HEK293 (cell line): ENCODE data around the gene TMPRSS4.

Experiments
- BCL11B ChIP-seq: fragments of 450-650 bp; formaldehyde crosslinking; IDR thresholded peaks from 2 replicates; pipeline ENCODE4 v1.5.1; 2016; ENCODE audit warnings: low read depth, missing biosample characterization, missing genetic modification characterization
- MZF1 ChIP-seq: fragments of 450-650 bp; formaldehyde crosslinking; IDR thresholded peaks from 2 replicates; pipeline ENCODE4 v1.5.1; 2017; ENCODE audit warnings: missing biosample characterization, missing genetic modification characterization, borderline replicate concordance
- PRDM2 ChIP-seq: fragments of 450-650 bp; formaldehyde crosslinking; IDR thresholded peaks from 2 replicates; pipeline ENCODE4 v1.5.1; 2016; ENCODE audit warnings: missing biosample characterization, missing genetic modification characterization, borderline replicate concordance
- TRIM28 ChIP-seq: IDR thresholded peaks from 2 replicates; pipeline ENCODE4 v1.6.1; 2011; ENCODE audit warnings: low read length, control low read depth, borderline replicate concordance
- ZBTB20 ChIP-seq: fragments of 450-650 bp; formaldehyde crosslinking; IDR thresholded peaks from 2 replicates; pipeline ENCODE4 v1.5.1; 2016; ENCODE audit warnings: missing biosample characterization, missing genetic modification characterization
- ZNF239 ChIP-seq: fragments of 450-650 bp; formaldehyde crosslinking; IDR thresholded peaks from 2 replicates; pipeline ENCODE4 v1.5.1; 2016; ENCODE audit warnings: missing biosample characterization, missing genetic modification characterization
- ZNF302 ChIP-seq: fragments of 450-650 bp; formaldehyde crosslinking; IDR thresholded peaks from 2 replicates; pipeline ENCODE4 v1.5.1; 2016; ENCODE audit warnings: missing biosample characterization, missing genetic modification characterization, low read depth
- ZNF350 ChIP-seq: fragments of 450-650 bp; formaldehyde crosslinking; IDR thresholded peaks from 2 replicates; pipeline ENCODE4 v1.5.0; 2017; ENCODE audit warnings: missing biosample characterization, mild to moderate bottlenecking, missing genetic modification characterization
- ZNF664 ChIP-seq: fragments of 450-650 bp; formaldehyde crosslinking; IDR thresholded peaks from 2 replicates; pipeline ENCODE4 v1.5.1; 2016; ENCODE audit warnings: missing biosample characterization, missing genetic modification characterization
- ZNF837 ChIP-seq: fragments of 450-650 bp; formaldehyde crosslinking; IDR thresholded peaks from 2 replicates; pipeline ENCODE4 v1.5.1; 2016; ENCODE audit warnings: missing biosample characterization, missing genetic modification characterization
- TF ChIP-seq, protein P1 (sequence below): fragments of 450-650 bp; formaldehyde crosslinking; IDR thresholded peaks from 2 replicates; pipeline ENCODE4 v1.5.1; 2016; ENCODE audit warnings: missing biosample characterization, missing genetic modification characterization
- TF ChIP-seq, protein P2 (sequence below): fragments of 450-650 bp; formaldehyde crosslinking; IDR thresholded peaks from 2 replicates; pipeline ENCODE4 v1.5.1; 2016; ENCODE audit warnings: missing biosample characterization, missing genetic modification characterization
- TF ChIP-seq, protein P3 (sequence below): fragments of 450-650 bp; formaldehyde crosslinking; IDR thresholded peaks from 2 replicates; pipeline ENCODE4 v1.5.1; 2016; ENCODE audit warnings: missing biosample characterization, missing genetic modification characterization
- TF ChIP-seq, protein P4 (sequence below): fragments of 450-650 bp; formaldehyde crosslinking; IDR thresholded peaks from 2 replicates; pipeline ENCODE4 v1.5.1; 2016; ENCODE audit warnings: missing biosample characterization, missing genetic modification characterization

- TF ChIP-seq BCL11B (tag by site-specific recombination) (no peak), ZBTB20 (tag by site-specific recombination) (no peak), ZNF350 (tag by site-specific recombination) (no peak), MZF1 (tag by site-specific recombination) (no peak), ZNF664 (tag by site-specific recombination) (no peak), ZNF837 (tag by site-specific recombination) (no peak), TRIM28 (no peak), ZNF239 (tag by site-specific recombination) (no peak), PRDM2 (tag by site-specific recombination) (no peak), ZNF302 (no peak)
- TF ChIP-seq, protein P1, sequence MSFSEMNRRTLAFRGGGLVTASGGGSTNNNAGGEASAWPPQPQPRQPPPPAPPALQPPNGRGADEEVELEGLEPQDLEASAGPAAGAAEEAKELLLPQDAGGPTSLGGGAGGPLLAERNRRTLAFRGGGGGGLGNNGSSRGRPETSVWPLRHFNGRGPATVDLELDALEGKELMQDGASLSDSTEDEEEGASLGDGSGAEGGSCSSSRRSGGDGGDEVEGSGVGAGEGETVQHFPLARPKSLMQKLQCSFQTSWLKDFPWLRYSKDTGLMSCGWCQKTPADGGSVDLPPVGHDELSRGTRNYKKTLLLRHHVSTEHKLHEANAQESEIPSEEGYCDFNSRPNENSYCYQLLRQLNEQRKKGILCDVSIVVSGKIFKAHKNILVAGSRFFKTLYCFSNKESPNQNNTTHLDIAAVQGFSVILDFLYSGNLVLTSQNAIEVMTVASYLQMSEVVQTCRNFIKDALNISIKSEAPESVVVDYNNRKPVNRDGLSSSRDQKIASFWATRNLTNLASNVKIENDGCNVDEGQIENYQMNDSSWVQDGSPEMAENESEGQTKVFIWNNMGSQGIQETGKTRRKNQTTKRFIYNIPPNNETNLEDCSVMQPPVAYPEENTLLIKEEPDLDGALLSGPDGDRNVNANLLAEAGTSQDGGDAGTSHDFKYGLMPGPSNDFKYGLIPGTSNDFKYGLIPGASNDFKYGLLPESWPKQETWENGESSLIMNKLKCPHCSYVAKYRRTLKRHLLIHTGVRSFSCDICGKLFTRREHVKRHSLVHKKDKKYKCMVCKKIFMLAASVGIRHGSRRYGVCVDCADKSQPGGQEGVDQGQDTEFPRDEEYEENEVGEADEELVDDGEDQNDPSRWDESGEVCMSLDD (tag by site-specific recombination): no peak
- TF ChIP-seq, protein P2, sequence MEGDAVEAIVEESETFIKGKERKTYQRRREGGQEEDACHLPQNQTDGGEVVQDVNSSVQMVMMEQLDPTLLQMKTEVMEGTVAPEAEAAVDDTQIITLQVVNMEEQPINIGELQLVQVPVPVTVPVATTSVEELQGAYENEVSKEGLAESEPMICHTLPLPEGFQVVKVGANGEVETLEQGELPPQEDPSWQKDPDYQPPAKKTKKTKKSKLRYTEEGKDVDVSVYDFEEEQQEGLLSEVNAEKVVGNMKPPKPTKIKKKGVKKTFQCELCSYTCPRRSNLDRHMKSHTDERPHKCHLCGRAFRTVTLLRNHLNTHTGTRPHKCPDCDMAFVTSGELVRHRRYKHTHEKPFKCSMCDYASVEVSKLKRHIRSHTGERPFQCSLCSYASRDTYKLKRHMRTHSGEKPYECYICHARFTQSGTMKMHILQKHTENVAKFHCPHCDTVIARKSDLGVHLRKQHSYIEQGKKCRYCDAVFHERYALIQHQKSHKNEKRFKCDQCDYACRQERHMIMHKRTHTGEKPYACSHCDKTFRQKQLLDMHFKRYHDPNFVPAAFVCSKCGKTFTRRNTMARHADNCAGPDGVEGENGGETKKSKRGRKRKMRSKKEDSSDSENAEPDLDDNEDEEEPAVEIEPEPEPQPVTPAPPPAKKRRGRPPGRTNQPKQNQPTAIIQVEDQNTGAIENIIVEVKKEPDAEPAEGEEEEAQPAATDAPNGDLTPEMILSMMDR: no peak
- TF ChIP-seq, protein P3, sequence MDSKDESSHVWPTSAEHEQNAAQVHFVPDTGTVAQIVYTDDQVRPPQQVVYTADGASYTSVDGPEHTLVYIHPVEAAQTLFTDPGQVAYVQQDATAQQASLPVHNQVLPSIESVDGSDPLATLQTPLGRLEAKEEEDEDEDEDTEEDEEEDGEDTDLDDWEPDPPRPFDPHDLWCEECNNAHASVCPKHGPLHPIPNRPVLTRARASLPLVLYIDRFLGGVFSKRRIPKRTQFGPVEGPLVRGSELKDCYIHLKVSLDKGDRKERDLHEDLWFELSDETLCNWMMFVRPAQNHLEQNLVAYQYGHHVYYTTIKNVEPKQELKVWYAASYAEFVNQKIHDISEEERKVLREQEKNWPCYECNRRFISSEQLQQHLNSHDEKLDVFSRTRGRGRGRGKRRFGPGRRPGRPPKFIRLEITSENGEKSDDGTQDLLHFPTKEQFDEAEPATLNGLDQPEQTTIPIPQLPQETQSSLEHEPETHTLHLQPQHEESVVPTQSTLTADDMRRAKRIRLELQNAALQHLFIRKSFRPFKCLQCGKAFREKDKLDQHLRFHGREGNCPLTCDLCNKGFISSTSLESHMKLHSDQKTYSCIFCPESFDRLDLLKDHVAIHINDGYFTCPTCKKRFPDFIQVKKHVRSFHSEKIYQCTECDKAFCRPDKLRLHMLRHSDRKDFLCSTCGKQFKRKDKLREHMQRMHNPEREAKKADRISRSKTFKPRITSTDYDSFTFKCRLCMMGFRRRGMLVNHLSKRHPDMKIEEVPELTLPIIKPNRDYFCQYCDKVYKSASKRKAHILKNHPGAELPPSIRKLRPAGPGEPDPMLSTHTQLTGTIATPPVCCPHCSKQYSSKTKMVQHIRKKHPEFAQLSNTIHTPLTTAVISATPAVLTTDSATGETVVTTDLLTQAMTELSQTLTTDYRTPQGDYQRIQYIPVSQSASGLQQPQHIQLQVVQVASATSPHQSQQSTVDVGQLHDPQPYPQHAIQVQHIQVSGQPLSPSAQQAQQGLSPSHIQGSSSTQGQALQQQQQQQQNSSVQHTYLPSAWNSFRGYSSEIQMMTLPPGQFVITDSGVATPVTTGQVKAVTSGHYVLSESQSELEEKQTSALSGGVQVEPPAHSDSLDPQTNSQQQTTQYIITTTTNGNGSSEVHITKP: no peak
- TF ChIP-seq, protein P4, sequence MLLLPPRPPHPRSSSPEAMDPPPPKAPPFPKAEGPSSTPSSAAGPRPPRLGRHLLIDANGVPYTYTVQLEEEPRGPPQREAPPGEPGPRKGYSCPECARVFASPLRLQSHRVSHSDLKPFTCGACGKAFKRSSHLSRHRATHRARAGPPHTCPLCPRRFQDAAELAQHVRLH: no peak
These were observed 32.4 kb downstream of the TMPRSS4 start for GRCh38 chr11:118109231-118109630.
